NOMO-1 treated with dmso at 0.1 percent for 144 hours (cell line): ENCODE data around the gene PHAF1.
A peak's percentile ranks its signal among the peaks of the same experiment; 100 is the strongest.

Experiments
- DNase-seq: peaks from one replicate; lab custom pipeline; 2025; ENCODE audit not compliant: unreplicated experiment; lab: John Stamatoyannopoulos, UW

Gene PHAF1

GRCh38 chr16:67146523-67147357 lies 37.0 kb downstream of the PHAF1 start:
- DNase-seq = no peak

GRCh38 chr16:67147437-67148140 lies 37.8 kb downstream of the PHAF1 start:
- DNase-seq = no peak

- no peak for DNase-seq
Measured at GRCh38 chr16:67148221-67148620, 38.5 kb downstream of the PHAF1 start.

- no peak for DNase-seq
Measured at GRCh38 chr16:67148656-67149275, 39.0 kb downstream of the PHAF1 start.

- no peak for DNase-seq
Measured at GRCh38 chr16:67149276-67150046, 39.7 kb downstream of the PHAF1 start.

- no peak for DNase-seq
Measured at GRCh38 chr16:67150047-67150832, 40.5 kb downstream of the PHAF1 start.

- no peak for DNase-seq
Measured at GRCh38 chr16:67150833-67151396, 41.2 kb downstream of the PHAF1 start, which contains the start of gene B3GNT9. TSS of gene B3GNT9 (minus strand) at chr16:67150998. CDS start at chr16:67150485, 513 bp downstream.

- no peak for DNase-seq
Measured at GRCh38 chr16:67151431-67152097, 41.8 kb downstream of the PHAF1 start.

- no peak for DNase-seq
Measured at GRCh38 chr16:67154578-67155294, 45.0 kb downstream of the PHAF1 start.

- peak; percentile 52 for DNase-seq
Measured at GRCh38 chr16:67155295-67156142, 45.8 kb downstream of the PHAF1 start.

- no peak for DNase-seq
Measured at GRCh38 chr16:67156143-67156844, 46.6 kb downstream of the PHAF1 start.

GRCh38 chr16:67157106-67157748 lies 47.5 kb downstream of the PHAF1 start:
- DNase-seq = no peak

- no peak for DNase-seq
Measured at GRCh38 chr16:67157892-67158635, 48.3 kb downstream of the PHAF1 start.

GRCh38 chr16:67158637-67159600 lies 49.2 kb downstream of the PHAF1 start:
- DNase-seq = peak; percentile 50

GRCh38 chr16:67161595-67162058 lies 51.9 kb downstream of the PHAF1 start:
- no peak for DNase-seq
